Ureter (tissue), 1 donor: ENCODE measurements around the gene SIPA1L3. TPM values are rescaled to one million over a fixed set of nuclear protein-coding genes. Genes with fewer than 3 reads are reported as not detected.
A peak's percentile ranks its signal among the peaks of the same experiment; 100 is the strongest.
"Not testable (repeated sequence)": the region's sequence is repeated elsewhere in the genome, so short reads cannot be mapped to it uniquely, and the experiment has no call there.

Experiments
- DNase-seq: peaks from one replicate; pipeline ENCODE4 v3.0.0-alpha.2; 2020; ENCODE audit warnings: low spot score
- total RNA-seq: library from RNA; stranded (reverse); gene quantifications from one replicate; pipeline ENCODE4 v1.2.4, GENCODE V29; 2023
- donor health status: DM: yes; HTN: yes; CAD: no.

SIPA1L3 gene
- total RNA-seq, 1 donor from 2014 or later, result 60.4 TPM

DNA sequence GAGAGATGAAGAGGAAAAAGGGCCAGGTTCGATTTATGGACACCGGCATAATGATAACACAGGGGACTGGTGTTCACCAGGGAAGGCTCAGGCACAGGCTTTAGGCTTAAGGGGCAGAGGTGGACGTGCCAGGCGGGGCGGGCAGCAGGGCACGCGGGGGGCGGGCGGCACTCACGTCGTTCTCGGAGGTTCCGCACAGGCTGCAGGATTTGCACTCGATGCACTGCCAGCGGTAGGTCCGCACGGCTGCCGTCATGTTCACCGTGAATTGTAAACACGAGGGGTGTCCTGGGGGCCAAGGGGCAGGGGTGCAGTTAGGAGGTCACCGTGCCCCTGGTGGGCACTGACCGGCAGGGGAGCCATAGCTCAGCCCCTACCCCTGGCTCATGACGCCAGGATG, 306.5 kb downstream of the SIPA1L3 start:
- no peak for DNase-seq

GRCh38 chr19:38213911-38214625, 307.1 kb downstream of the SIPA1L3 start:
- DNase-seq, result no peak

DNA sequence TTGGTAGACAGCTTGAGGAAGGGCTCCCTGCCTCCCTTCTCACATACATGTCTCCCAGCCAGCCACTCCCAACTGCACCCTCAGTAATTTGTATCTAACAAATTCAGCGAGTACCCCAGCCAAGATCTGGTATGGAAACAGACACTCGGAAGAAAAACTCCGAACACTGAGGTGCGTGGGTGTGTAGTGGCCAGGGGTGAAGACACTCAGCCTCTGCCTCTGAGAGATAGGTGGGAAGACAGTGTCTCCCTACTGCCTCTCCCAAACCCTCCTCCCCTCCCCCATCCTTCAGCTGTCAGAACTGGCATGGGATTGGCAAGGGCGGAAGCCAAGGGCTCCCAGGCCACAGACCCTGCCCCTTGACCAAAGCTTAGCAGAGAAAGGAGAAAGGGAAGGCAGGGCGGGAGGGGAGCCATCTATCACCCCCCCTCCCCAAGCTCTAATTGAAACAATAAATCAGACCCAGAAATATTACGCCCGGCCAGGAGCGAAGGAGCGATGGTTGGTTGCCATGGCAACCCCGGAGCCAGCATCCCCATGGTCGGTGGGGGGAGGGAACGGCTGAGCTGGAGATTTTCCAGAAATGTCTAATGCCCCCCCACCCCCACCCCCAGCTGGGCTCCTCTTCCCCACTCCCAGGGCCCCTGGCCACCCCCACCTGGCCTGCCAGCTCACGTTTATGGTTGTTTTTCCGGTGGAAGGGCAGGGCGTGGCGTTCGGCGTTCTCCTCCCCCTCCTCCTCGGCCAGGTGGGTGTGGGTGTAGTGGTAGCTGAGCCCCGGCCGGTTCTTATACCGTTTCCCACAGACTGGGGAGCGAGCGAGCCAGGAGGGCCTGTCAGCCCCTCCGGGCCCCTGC, 310.0 kb downstream of the SIPA1L3 start:
- DNase-seq, result no peak

GRCh38 chr19:38218204-38218603, 311.2 kb downstream of the SIPA1L3 start:
- no peak for DNase-seq

- DNase-seq, result no peak
These were observed 312.2 kb downstream of the SIPA1L3 start for GRCh38 chr19:38219221-38219620.

GRCh38 chr19:38221421-38221820, 314.4 kb downstream of the SIPA1L3 start:
- DNase-seq, result no peak

- DNase-seq, result no peak
These were observed 315.2 kb downstream of the SIPA1L3 start for GRCh38 chr19:38221919-38222830.

DNA sequence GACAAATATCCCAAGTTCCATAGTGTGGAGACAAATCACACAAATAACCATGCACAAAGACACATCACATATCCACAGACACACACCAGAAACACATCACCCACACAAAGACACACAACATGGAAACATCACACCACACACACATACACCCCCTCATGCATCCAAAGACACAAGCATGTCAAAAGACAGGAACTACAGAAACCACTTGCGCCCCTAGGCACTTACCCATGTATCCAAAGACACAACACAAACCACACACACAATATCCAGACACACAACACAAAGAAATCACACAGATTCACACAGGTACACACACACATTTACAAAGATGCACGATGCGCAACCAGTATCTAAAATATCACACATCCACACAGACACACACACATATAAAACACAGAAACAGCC, 316.1 kb downstream of the SIPA1L3 start:
- DNase-seq, result no peak

- DNase-seq, result no peak
These were observed 316.6 kb downstream of the SIPA1L3 start for GRCh38 chr19:38223617-38224013.

GRCh38 chr19:38224014-38224862, 317.2 kb downstream of the SIPA1L3 start, which contains the start of gene DPF1:
DPF1 (minus strand) TSS chr19:38224222; CDS start chr19:38224142, 80 bp downstream.
- no peak for DNase-seq

GRCh38 chr19:38224863-38225218, 317.8 kb downstream of the SIPA1L3 start:
- DNase-seq, result not testable (repeated sequence)

- no peak for DNase-seq
These were observed 320.4 kb downstream of the SIPA1L3 start for GRCh38 chr19:38227287-38228004.

DNA sequence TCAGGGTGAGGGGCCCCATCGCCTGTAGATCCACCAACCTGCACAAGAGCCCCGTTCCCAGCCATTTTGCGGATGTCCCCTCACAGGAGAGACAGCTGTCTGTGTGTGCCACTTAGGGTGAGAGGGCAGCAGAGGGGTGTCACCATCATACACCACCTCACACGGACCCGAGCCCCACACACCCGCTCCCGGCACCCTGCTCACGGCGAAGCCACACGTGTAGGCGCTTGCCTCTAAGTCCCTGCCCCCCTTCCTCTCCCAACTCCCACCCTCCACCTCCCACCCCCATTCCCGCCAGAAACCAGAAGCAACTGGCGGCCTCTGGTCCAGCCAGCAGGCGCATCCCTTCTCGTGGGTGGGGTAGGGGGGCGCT, 321.0 kb downstream of the SIPA1L3 start:
- no peak for DNase-seq

GRCh38 chr19:38228491-38229439, 321.8 kb downstream of the SIPA1L3 start:
- DNase-seq, result no peak

GRCh38 chr19:38229585-38230073, 322.6 kb downstream of the SIPA1L3 start:
- DNase-seq, result no peak

GRCh38 chr19:38230506-38231133, 323.6 kb downstream of the SIPA1L3 start:
- DNase-seq, result not testable (repeated sequence)

DNA sequence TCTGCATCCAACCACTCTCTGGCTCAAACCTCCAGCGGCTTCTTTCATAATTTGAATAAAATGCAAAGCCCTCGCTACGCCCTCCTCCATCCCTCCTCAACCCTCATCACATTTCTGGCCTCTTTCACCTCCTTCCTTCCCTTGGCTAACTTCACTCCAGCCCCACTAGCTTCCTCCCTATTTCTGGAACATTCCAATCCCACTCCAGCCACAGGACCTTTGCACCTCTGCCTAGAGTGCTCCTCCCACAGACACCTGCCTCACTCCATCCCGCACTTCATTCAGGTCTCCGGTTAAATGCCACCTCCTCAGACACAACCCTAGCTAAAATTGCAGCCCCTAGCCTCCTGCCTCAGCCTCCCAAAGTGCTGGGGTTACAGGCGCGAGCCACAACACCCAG, 324.9 kb downstream of the SIPA1L3 start:
- no peak for DNase-seq

- peak; percentile 79 for DNase-seq
These were observed 326.8 kb downstream of the SIPA1L3 start for GRCh38 chr19:38233740-38234251.
